ENCODE measurements around the gene P4HA3. TPM values are rescaled to one million over a fixed set of nuclear protein-coding genes. Genes with fewer than 3 reads are reported as not detected.

Gene P4HA3
- total and polyA plus RNA-seq, 7 donors: 0.03 to 2.2 (median 0.22) TPM; not detected in 1

Other genes with a start within 250 kb of the P4HA3 start
- gene C2CD3, start 140.6 kb downstream of the P4HA3 start, total RNA-seq: 10 to 100 TPM in 2 of 4 donors, 1 to 10 TPM in 2; 5.1 to 14.4 (median 9.7) TPM
- 10 to 100 TPM in 1 of 3 donors, 1 to 10 TPM in 2; 8.4 to 12.6 (median 9.7) TPM for gene C2CD3, start 140.6 kb downstream of the P4HA3 start, polyA plus RNA-seq
- 10 to 100 TPM; 39.5 to 45.9 (median 43.3) TPM for gene PPME1, start 140.4 kb downstream of the P4HA3 start, total RNA-seq
- gene PPME1, start 140.4 kb downstream of the P4HA3 start, polyA plus RNA-seq: 10 to 100 TPM; 28.3 to 47.9 (median 30.3) TPM
- gene PGM2L1, start 86.8 kb upstream of the P4HA3 start, total RNA-seq: 10 to 100 TPM in 2 of 4 donors, 1 to 10 TPM in 2; 9.1 to 10.9 (median 10.2) TPM
- 1 to 10 TPM; 2.8 to 9.8 (median 3.6) TPM for gene PGM2L1, start 86.8 kb upstream of the P4HA3 start, polyA plus RNA-seq
- 1 to 10 TPM; 1.0 to 3.3 (median 1.4) TPM for gene KCNE3, start 155.9 kb upstream of the P4HA3 start, total RNA-seq
- under 1 TPM; 0.21 to 0.80 (median 0.72) TPM for gene KCNE3, start 155.9 kb upstream of the P4HA3 start, polyA plus RNA-seq
- 1 to 10 TPM; 4.0 to 5.4 (median 4.4) TPM for gene LIPT2, start 182.1 kb upstream of the P4HA3 start, total RNA-seq
- 1 to 10 TPM in 2 of 3 donors, under 1 TPM in 1; 0.94 to 4.5 (median 2.1) TPM for gene LIPT2, start 182.1 kb upstream of the P4HA3 start, polyA plus RNA-seq